DOHH2 (cell line): Measurements from ENCODE around the gene ERVV-1.

Experiments used
- H3F3A ChIP-seq: fragments of 200-600 bp; sonication (generic), shearing (Covaris generic); 2 replicates; pipeline ENCODE4 v1.6.0; 2016; ENCODE audit warnings: antibody characterized with exemption, mild to moderate bottlenecking; ENCODE audit not compliant: control insufficient read depth, insufficient read depth
- H3K27ac ChIP-seq: fragments of 200-600 bp; sonication (generic); 2 replicates; pipeline ENCODE4 v1.5.1; 2014; ENCODE audit warnings: low read depth, mild to moderate bottlenecking, low read length, moderate library complexity
- H3K27me3 ChIP-seq: fragments of 200-600 bp; sonication (generic); 2 replicates; pipeline ENCODE4 v1.6.1; 2014; ENCODE audit warnings: mild to moderate bottlenecking, low read length, mixed read lengths; ENCODE audit not compliant: control insufficient read depth
- H3K36me3 ChIP-seq: fragments of 200-600 bp; sonication (generic); 2 replicates; pipeline ENCODE4 v1.6.1; 2014; ENCODE audit warnings: mild to moderate bottlenecking, low read length, moderate library complexity, mixed read lengths; ENCODE audit not compliant: control insufficient read depth
- H3K4me1 ChIP-seq: fragments of 200-600 bp; sonication (generic); 2 replicates; pipeline ENCODE4 v1.6.1; 2014; ENCODE audit warnings: mild to moderate bottlenecking, low read length, mixed read lengths; ENCODE audit not compliant: control insufficient read depth
- H3K4me2 ChIP-seq: fragments of 200-600 bp; sonication (generic); 2 replicates; pipeline ENCODE4 v1.6.0; 2014; ENCODE audit warnings: mild to moderate bottlenecking, low read length, moderate library complexity
- H3K4me3 ChIP-seq: fragments of 200-600 bp; sonication (generic); 2 replicates; pipeline ENCODE4 v1.5.1; 2014; ENCODE audit warnings: mild to moderate bottlenecking, low read length, mixed read lengths
- H3K79me2 ChIP-seq: fragments of 200-600 bp; sonication (generic); 2 replicates; pipeline ENCODE4 v1.6.1; 2014; ENCODE audit warnings: mild to moderate bottlenecking, low read length, mixed read lengths; ENCODE audit not compliant: control insufficient read depth
- H3K9me2 ChIP-seq: fragments of 200-600 bp; sonication (generic); replicated peaks from 2 replicates; pipeline ENCODE4 v1.6.1; 2014; ENCODE audit warnings: mild to moderate bottlenecking, low read length, mixed read lengths; ENCODE audit not compliant: control insufficient read depth
- H3K9me3 ChIP-seq: fragments of 200-600 bp; sonication (generic); 2 replicates; pipeline ENCODE4 v1.6.1; 2014; ENCODE audit warnings: antibody characterized with exemption, low read length, mixed read lengths; ENCODE audit not compliant: control insufficient read depth, insufficient read depth
- H4K20me1 ChIP-seq: fragments of 200-600 bp; sonication (generic); 2 replicates; pipeline ENCODE4 v1.6.0; 2014; ENCODE audit warnings: low read depth, mild to moderate bottlenecking, antibody characterized with exemption, low read length, moderate library complexity; ENCODE audit not compliant: control insufficient read depth, insufficient read depth
- EZH2phosphoT487 ChIP-seq: fragments of 200-600 bp; sonication (generic); IDR thresholded peaks from 2 replicates; pipeline ENCODE4 v1.6.1; 2017; ENCODE audit warnings: borderline replicate concordance, mild to moderate bottlenecking, antibody characterized with exemption, low read length, moderate library complexity, mixed read lengths
- TF ChIP-seq, protein P1 (sequence below): fragments of 200-600 bp; sonication (generic); IDR thresholded peaks from one replicate; pipeline ENCODE4 v1.5.1; 2014; ENCODE audit warnings: antibody characterized with exemption, mild to moderate bottlenecking, low read depth, low read length; ENCODE audit not compliant: poor library complexity, severe bottlenecking

ERVV-1 gene

DNA sequence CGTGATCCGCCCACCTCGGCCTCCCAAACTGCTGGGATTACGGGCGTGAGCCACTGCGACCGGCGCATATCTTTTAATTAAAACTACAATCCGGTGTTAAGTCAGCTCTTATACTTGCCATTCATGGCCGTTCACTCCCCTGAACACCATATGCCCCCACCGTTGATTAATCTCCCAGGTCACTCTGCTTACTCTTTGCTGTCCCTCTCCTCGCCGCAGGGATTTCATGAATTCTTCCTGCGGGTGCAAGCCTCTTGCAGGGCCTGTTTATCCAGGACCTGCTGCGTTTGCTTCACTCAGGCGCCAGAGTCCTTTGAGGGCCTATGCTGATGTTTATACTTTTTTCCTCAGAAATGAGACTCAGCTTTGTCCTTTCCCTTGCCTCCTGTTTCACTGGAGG is 31.8 kb downstream of the ERVV-1 start:
- Histone ChIP-seq H4K20me1 (no peaks in the 10 kb centered on the region), H3F3A (no peaks in the 10 kb centered on the region), H3K36me3 (no peaks in the 10 kb centered on the region), H3K4me3 (no peak overlapping the region), H3K4me2 (no peak overlapping the region), H3K4me1 (no peaks in the 10 kb centered on the region), H3K79me2 (no peaks in the 10 kb centered on the region), H3K9me2 (no peaks in the 10 kb centered on the region), H3K27me3 (no peaks in the 10 kb centered on the region), H3K27ac (no peak overlapping the region), H3K9me3 (peaks cover 8% of the 10 kb centered on the region; the same call in 1 of the 2 replicates)
- no peak for TF ChIP-seq EZH2phosphoT487
- TF ChIP-seq, protein P1, sequence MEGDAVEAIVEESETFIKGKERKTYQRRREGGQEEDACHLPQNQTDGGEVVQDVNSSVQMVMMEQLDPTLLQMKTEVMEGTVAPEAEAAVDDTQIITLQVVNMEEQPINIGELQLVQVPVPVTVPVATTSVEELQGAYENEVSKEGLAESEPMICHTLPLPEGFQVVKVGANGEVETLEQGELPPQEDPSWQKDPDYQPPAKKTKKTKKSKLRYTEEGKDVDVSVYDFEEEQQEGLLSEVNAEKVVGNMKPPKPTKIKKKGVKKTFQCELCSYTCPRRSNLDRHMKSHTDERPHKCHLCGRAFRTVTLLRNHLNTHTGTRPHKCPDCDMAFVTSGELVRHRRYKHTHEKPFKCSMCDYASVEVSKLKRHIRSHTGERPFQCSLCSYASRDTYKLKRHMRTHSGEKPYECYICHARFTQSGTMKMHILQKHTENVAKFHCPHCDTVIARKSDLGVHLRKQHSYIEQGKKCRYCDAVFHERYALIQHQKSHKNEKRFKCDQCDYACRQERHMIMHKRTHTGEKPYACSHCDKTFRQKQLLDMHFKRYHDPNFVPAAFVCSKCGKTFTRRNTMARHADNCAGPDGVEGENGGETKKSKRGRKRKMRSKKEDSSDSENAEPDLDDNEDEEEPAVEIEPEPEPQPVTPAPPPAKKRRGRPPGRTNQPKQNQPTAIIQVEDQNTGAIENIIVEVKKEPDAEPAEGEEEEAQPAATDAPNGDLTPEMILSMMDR: no peak

DNA sequence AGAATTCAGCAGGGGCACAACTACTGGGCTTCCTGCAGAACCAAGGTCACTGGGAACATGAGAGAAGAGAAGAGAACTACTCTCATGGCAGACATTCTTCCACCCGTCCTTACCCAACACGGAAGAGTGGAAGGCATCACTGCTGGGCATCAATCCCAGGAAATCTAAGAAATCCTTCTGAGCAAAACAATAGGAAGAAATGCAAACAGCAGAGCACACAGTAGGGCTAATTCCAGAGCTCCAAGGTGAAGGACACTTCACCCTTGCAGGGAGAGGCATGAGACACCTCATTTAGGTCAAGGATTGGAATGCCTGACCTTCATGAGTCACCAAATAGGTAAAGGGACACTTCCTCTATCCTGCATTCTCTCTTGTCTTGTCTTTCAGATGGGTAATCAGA is 33.7 kb downstream of the ERVV-1 start:
- no peaks in the 10 kb centered on the region for H3F3A ChIP-seq
- H3K9me2 ChIP-seq: no peaks in the 10 kb centered on the region
- no peaks in the 10 kb centered on the region for H4K20me1 ChIP-seq
- no peak overlapping the region for H3K4me2 ChIP-seq
- peaks cover 8% of the 10 kb centered on the region; the same call in 1 of the 2 replicates for H3K9me3 ChIP-seq
- no peak overlapping the region for H3K27ac ChIP-seq
- no peaks in the 10 kb centered on the region for H3K4me1 ChIP-seq
- no peaks in the 10 kb centered on the region for H3K27me3 ChIP-seq
- no peak for TF ChIP-seq EZH2phosphoT487
- TF ChIP-seq, protein P1: no peak
- no peak overlapping the region for H3K4me3 ChIP-seq
- H3K79me2 ChIP-seq: no peaks in the 10 kb centered on the region
- H3K36me3 ChIP-seq: no peaks in the 10 kb centered on the region

DNA sequence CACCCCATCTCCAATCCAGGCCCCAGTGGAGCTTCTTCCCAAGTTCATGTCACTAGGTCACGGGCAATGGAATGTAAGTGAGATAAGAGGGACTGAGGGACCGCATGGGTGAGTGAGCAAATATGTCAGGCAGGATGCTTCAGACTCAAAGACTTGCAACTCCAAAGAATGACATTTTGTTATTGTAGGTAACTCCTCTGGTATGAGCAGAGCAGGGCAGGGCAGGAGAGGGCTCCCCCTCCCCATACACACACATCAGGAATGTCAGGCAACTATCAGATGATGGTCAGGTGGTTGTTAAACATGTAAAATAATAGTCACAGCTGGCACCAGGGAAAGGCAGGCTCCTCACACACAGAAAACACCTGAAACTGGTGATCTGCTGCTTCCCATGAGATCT is 41.4 kb downstream of the ERVV-1 start:
- no peaks in the 10 kb centered on the region for H3K36me3 ChIP-seq
- no peak overlapping the region for H3K4me3 ChIP-seq
- no peaks in the 10 kb centered on the region for H3K4me1 ChIP-seq
- no peak overlapping the region for H3K4me2 ChIP-seq
- no peaks in the 10 kb centered on the region for H4K20me1 ChIP-seq
- no peaks in the 10 kb centered on the region for H3K79me2 ChIP-seq
- H3K27ac ChIP-seq: no peak overlapping the region
- no peaks in the 10 kb centered on the region for H3K9me2 ChIP-seq
- H3K27me3 ChIP-seq: no peaks in the 10 kb centered on the region
- H3K9me3 ChIP-seq: peaks cover 7% of the 10 kb centered on the region
- H3F3A ChIP-seq: no peaks in the 10 kb centered on the region
- TF ChIP-seq, protein P1: no peak
- TF ChIP-seq EZH2phosphoT487: no peak
